GM15510 (cell line): ENCODE measurements around the gene EXOC7.

Experiments used
- POLR2A ChIP-seq: IDR thresholded peaks from 3 replicates; pipeline ENCODE4 v1.6.1; 2011; ENCODE audit warnings: borderline replicate concordance; ENCODE audit not compliant: insufficient read length; ENCODE audit errors: extremely low read depth

The EXOC7 gene

DNA sequence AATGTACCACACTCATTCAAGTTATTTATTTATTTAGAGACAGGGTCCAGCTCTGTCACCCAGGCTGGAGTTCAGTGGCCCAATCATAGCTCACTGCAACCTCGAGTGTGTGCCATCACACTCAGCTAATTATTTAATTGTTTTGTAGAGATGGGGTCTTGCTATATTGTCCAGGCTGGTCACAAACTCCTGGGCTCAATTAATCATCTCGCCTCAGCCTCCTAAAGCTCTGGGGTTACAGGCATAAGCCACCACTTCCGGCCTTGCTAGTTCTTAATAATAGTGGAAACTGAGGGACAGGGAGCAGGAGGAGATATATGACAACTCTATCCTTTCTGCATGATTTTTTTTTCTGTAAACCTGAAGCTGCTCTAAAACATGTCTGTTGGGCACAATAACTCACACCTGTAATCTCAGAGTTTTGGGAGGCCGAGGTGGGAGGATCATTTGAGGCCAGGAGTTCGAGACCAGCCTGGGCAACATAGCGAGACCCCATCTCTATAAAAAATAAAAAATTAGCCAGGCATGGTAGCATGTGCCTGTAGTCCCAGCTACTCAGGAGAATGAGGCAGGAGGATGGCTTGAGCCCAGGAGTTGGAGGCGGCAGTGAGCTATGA lies 11.7 kb upstream of the EXOC7 start:
- TF ChIP-seq POLR2A: no peak

DNA sequence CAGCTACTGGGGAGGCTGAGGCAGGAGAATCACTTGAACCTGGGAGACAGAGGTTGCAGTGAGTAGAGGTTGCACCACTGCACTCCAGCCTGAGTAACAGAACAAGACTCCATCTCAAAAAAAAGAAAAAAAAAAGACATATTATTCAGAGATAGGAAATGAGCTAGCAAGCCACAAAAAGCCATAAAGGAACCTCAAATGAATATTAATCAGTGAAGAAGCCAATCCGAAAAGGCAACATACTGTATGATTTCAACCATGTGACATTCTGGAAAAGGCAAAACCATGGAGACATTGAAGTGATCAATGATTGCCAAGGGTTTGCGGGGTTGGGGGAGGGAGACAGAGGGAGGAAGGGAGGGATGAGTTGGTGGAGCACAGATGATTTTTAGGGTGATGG lies 8.4 kb upstream of the EXOC7 start:
- no peak for TF ChIP-seq POLR2A

DNA sequence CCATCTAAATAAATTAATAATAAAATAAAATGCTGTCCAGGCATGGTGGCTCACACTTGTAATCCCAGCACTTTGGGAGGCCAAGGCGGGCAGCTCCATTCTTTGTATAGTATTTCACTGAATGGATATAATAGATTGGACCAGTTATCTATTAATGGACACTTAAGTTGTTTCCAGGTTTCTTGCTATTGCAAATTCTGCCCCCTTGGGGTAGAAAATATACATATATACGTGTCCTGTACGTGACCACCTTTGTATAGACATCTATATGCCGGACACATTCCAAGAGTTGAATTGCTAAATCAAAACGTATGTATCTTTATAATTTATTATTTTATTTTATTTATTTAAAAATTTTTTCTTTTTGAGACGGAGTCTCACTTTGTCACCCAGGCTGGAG lies 3.9 kb upstream of the EXOC7 start:
- no peak for TF ChIP-seq POLR2A

DNA sequence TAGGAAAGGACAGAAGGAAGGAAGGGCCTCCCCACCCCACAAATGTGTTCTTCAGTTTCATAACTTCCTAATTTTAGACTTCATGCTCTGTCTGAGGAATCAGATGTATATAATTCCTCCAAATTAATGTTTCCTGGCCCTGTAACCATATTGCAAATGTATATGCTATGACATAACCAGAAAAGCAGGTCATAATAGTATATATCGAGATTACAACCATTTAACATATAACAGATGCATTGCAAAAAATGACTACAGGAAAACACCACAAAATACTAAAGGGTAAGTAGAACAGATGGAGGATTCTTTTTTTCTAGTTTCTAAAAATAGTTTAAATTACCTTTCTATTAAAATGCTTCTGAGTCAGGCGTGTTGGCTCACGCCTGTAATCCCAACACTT lies 3.1 kb upstream of the EXOC7 start:
- no peak for TF ChIP-seq POLR2A

DNA sequence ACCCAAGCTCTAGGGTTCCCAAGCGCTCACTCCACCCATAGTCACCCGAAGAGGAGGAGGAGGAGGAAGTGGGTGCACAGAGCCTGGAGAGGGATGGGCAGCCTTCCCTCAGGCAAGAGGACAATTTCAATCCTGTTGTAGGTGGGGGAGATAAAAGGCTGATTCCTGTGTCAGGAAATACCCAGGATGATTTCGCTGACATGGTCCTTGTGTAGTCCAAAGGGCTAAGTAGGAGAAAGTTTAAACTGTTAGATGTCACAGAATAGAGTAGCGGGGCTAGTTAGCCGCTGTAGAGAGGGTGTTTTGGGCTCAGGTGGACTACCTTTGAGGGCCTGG lies 1.3 kb upstream of the EXOC7 start:
- no peak for TF ChIP-seq POLR2A

DNA sequence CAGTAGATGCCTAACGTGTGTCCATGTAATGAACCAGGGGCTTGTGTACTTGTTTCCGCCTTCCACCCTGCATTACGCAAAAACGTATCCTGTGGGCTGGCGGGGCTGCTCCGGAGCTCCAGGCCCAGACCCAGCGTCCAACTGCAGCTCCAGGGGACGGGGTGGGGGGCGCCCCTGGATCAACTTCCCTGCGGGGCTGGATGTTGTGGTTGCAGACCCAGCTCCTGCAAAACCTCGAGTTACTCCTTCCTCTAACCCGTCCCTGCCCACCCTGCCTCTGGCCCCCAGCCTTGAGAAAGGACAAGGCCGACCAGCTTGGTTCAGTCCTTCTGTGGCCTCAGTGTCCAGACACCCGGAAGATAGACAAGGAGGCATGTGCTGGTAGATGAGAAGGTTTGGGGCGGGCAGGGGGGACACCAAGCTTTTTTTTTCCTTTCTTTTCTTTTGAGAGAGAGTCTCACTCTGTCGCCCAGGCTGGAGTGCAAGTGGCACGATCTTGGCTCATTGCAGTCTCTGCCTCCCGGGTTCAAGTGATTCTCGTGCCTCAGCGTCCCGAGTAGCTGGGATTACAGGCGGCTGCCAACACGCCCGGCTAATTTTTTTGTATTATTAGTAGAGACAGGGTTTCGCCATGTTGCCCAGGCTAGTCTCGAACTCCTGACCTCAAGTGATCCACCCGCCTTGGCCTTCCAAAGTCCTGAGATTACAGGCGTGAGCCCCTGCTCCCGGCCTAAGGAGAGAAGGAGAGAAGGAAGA lies 731 bp upstream of the EXOC7 start:
- TF ChIP-seq POLR2A: no peak

DNA sequence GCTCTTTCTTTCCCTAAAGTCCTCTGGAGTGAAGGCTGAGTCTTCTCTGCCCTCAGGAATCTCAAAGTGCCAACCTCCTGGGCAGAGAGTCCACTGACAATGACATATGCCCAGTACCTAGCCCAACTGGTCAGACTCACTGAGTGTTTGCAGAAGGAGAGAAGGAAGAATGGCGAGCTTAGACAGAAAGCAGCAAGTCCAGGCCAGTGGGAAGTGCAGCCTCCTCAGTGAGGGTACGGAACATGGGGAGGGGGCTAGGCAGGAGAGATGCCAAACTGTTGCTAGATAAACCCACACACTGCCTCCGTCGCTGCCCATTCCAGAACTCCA lies 678 bp downstream of the EXOC7 start:
- TF ChIP-seq POLR2A: no peak

DNA sequence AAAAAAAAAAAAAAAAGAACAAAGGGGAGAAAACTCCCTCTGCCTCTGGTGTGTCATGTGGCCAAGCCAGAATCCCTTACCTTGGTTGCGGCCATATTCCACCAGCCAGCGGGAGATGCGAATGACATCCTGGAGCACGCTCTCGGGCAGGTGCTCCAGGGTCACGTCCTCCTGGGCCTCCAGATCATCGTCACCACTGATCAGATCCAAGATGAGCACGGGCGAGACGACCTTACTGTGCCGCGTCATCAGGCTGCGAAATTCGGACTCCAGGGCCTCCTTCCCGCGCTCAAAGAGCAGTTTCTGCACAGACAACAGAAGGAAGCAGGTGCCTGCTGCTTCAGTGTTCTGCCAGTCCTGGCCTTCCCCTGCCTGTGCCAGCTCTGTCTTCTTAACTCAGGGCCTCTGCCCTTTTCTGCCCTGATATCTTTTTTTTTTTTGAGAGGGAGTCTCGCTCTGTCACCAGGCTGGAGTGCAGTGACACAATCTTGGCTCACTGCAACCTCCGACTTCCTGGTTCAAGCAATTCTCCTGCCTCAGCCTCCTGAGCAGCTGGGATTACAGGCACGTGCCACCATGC lies 5.8 kb downstream of the EXOC7 start:
- no peak for TF ChIP-seq POLR2A

DNA sequence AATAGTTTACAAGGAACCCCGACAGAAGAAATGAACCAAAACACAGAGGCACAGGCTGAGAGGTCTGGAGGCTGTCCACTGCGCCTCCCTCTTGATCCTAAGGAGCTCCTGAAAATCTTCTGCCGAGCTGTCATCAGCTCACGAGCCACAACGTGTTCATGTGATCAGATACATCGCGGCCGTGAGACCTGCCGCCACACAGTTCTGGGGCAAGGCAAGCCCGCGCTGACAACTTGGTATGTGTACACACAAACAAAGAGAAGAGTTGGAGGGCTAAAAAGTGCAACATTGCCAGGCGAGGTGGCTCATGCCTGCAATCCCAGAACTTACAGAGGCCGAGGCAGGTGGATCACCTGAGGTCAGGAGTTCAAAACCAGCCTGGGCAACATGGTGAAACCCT lies 7.6 kb downstream of the EXOC7 start:
- no peak for TF ChIP-seq POLR2A

DNA sequence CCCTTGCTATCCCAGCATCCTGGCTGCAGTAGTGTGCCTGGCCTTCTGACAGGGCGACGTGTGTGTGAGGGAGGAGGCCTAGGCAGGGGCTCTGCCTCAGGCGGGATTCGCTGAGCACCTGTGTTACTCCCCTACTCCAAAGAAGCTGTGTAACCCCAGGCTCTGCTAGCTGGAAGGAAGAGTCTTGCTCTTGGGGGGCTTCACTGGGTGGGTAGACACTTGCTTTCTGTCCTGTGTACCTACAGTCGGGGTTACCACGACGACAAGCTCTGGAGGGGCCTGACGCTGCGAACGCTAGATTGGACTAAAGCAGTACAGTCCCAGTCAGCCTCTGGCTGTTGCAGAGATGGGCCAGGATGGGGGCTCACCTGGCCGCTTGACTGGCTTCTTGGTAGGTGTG lies 9.5 kb downstream of the EXOC7 start:
- TF ChIP-seq POLR2A: no peak

DNA sequence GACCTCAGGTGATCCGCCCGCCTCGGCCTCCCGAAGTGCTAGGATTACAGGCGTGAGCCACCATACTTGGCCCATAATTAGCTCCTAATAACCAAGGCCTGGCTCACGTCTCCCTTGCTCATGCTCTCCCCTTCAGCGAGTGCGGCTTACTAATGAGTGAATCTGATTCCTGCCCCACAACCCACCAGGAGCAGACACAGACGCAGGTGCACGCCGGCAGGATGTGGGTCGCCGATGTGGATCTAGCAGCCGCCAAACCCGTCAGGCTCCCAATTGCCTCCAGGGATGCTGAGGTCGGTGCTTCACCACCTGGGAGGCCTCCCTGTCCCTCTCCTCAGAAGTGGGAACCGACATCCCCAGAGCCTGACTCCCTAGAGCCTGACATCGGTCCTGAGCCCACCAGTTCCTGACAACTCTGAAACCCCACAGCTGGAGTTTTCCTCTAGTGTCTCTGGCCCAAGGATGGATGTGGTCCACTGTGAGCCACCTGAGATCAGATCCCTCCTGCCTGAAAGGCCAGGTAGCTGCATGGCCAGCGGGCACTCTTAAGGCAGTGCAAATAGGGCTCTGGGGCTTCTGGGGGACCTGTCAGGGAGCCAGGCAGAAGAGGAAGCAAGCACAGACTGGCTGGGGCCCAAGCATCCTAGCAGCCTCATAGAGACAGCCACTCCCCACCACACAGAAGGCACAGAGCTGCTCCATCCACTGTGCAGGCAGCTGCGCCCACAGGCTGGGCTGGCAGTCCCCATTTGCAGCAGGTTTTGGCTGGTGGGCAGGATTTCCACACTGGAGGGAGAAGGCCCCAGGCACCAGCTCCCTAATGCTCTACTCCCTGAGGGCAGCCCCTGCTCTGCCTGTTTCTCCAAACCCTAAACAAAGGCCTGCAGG lies 10.8 kb downstream of the EXOC7 start:
- TF ChIP-seq POLR2A: no peak

DNA sequence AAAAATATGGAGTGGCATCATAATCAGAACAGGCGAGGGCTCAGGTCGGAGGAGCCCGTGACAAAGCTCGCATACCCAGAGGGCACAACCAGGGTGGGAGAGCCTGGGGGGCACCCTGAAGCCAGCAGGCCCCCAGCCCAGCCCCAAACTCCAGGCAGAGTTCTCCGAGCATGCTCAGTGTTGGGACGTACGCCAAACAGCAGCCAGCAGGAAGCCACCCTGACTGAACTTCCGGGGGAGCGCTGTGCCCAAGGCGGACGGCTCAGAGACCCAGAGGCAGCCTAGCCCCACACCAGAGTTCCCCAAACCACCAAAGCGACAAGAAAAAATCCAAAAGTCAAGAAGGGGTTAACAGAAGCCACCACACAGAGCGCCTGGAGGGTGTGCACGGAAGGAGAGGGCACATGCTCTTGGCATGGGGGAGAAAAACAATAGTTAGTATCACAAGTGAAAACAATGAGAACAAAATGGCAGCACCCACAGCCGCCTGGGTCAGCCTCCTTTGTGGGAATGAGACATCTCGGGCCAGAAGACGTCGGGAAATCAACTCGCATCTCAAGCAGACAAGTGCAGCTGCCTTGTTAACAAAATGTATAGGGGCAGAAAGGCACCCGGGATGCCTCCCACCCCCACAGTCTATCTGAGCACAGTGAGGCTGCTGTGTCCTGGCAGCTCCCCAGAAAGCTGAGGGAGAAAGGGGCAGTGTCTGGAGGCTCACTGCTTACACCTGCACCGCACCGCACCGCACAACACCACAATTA lies 11.9 kb downstream of the EXOC7 start:
- no peak for TF ChIP-seq POLR2A

DNA sequence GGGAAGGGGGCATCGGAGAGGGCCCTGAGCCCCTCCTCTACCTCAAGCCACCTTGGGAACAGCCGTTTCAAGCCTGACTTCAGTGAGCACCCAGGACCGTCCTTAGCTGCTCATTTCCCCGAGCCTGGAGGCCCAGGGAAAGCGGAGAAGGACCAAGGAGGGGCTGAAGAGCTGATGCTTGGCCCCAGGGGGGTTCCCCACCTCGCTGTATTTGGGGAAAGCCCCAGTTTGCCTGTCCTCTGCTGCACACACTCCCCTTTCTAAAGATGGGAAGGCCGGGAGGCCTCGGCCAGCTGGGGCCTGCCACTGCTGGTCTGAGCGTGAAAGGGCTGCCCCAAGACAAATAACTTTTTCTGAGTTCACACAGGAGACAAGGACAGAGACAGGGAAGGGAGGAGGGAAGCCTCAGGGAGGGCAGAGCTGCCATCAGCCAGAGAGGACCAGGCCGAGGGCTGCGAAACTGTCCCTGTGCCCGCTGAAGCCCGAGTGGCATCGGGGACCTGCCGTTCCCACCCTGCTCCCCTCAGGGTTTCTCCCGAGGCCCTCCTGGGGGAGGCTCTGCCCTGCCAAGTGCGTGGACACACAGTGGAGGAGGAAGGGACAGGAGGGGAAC lies 13.0 kb downstream of the EXOC7 start:
- TF ChIP-seq POLR2A: no peak
